Suprapubic skin (tissue), 4 donors: ENCODE measurements around the gene ZFHX3.

Experiments
- CTCF ChIP-seq, 2 donors: fragments of 200-600 bp in 1 of 2; fragments of 450-650 bp in 1 of 2; sonication (generic) in 1 of 2; IDR thresholded peaks; one replicate each; pipeline ENCODE4 v1.5.1; 2016 to 2019; ENCODE audit warnings: antibody characterized with exemption in 2 of 2, mild to moderate bottlenecking in 1 of 2, moderate library complexity in 1 of 2
- EP300 ChIP-seq: sonication (generic); formaldehyde crosslinking; IDR thresholded peaks from one replicate; pipeline ENCODE4 v1.6.1; 2017; ENCODE audit warnings: antibody characterized with exemption
- POLR2AphosphoS5 ChIP-seq, 3 donors: sonication (generic); formaldehyde crosslinking; IDR thresholded peaks; one replicate each; pipeline ENCODE4 v1.6.1; 2017; ENCODE audit warnings: antibody characterized with exemption in 3 of 3

- no peak for TF ChIP-seq CTCF (IDR thresholded peaks at IDR 0.05)
- no peak for TF ChIP-seq EP300
- TF ChIP-seq POLR2AphosphoS5 (IDR thresholded peaks at IDR 0.05), result no peak
Measured at GRCh38 chr16:72840631-72841381, 207.1 kb downstream of the ZFHX3 start.
